ENCODE data around the gene HAVCR1. TPM values are rescaled to one million over a fixed set of nuclear protein-coding genes. Genes with fewer than 3 reads are reported as not detected.
"Not testable (repeated sequence)": the region's sequence is repeated elsewhere in the genome, so short reads cannot be mapped to it uniquely, and the experiment has no call there.

The HAVCR1 gene
- polyA plus RNA-seq, 4 donors, result 2.1 to 2.7 (median 2.2) TPM

DNA sequence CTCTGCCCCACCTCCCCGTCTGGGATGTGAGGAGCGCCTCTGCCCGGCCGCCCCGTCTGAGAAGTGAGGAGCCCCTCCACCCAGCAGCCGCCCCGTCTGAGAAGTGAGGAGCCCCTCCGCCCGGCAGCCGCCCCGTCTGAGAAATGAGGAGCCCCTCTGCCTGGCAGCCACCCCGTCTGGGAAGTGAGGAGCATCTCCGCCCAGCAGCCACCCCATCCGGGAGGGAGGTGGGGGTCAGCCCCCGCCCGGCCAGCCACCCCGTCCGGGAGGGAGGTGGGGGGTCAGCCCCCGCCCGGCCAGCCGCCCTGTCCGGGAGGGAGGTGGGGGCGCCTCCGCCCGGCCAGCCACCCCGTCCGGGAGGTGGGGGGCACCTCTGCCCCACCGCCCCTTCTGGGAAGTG lies 44.8 kb downstream of the HAVCR1 start:
- not testable (repeated sequence) for DNase-seq (ENCODE audit: low read depth in 4 of 4, low spot score in 3 of 4)

- DNase-seq (ENCODE audit: low read depth in 4 of 4, low spot score in 3 of 4), result no peak
These were observed 52.7 kb downstream of the HAVCR1 start for GRCh38 chr5:157006262-157006661.

- no peak for DNase-seq (ENCODE audit: low read depth in 4 of 4, low spot score in 3 of 4)
These were observed 53.9 kb downstream of the HAVCR1 start for GRCh38 chr5:157004893-157005551.

GRCh38 chr5:156991714-156992113 lies 67.2 kb downstream of the HAVCR1 start:
- no peak for DNase-seq (ENCODE audit: low read depth in 4 of 4, low spot score in 3 of 4)

DNA sequence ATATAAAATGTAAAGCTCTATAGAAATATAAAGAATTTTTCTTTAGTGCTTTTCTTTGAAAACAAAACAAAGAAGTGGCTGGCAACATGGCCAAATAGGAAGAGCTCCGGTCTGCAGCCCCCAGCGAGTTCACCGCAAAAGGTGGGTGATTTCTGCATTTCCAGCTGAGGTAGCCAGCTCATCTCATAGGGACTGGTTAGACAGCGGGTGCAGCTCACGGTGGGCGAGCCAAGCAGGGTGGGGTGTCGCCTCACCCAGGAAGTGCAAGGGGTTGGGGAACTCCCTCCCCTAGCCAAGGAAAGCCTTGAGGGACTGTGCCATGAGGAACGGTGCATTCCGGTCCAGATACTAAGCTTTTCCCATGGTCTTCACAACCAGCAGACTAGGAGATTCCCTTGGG lies 74.9 kb downstream of the HAVCR1 start:
- no peak for DNase-seq (ENCODE audit: low read depth in 4 of 4, low spot score in 3 of 4)

DNA sequence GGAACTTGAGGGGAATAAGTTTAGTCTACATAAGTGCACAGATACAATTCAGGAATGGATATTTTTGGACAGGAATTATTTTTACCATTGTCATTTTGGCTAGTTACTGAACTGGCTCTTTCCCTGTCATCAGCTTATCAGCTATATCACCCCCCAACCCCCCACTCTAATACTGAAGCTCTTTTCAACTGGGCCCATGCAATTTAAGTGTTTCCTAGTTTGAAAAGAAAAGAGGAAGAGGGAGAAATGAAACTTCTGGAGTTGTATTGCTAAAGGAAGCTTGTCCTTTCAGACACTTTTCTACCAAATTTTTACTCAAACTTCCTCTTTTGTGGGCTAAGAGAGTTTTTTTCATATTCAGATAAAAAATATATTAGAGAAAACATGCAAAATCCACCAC lies 77.4 kb downstream of the HAVCR1 start:
- no peak for DNase-seq (ENCODE audit: low read depth in 4 of 4, low spot score in 3 of 4)

Other genes with a start within 250 kb of the HAVCR1 start
- gene PPP1R2B, start 208.8 kb downstream of the HAVCR1 start, polyA plus RNA-seq (ENCODE audit: insufficient read length in 4 of 4), result under 1 TPM in 2 of 4 donors, not detected in 2; 0.16 to 0.21 TPM
- under 1 TPM; 0.37 to 0.77 (median 0.54) TPM for gene TIMD4, start 95.9 kb downstream of the HAVCR1 start, polyA plus RNA-seq (ENCODE audit: insufficient read length in 4 of 4)
- 10 to 100 TPM in 3 of 4 donors, 1 to 10 TPM in 1; 6.6 to 11.6 (median 10.5) TPM for gene HAVCR2, start 49.9 kb upstream of the HAVCR1 start, polyA plus RNA-seq (ENCODE audit: insufficient read length in 4 of 4)
- gene MED7, start 83.7 kb upstream of the HAVCR1 start, polyA plus RNA-seq (ENCODE audit: insufficient read length in 4 of 4), result 10 to 100 TPM; 20.7 to 26.4 (median 22.8) TPM
- gene GARIN3, start 107.1 kb upstream of the HAVCR1 start, polyA plus RNA-seq (ENCODE audit: insufficient read length in 4 of 4), result not detected
- gene ITK, start 121.7 kb upstream of the HAVCR1 start, polyA plus RNA-seq (ENCODE audit: insufficient read length in 4 of 4), result under 1 TPM; 0.20 to 0.47 (median 0.44) TPM
- 100 to 1,000 TPM; 106 to 149 (median 120) TPM for gene CYFIP2, start 207.0 kb upstream of the HAVCR1 start, polyA plus RNA-seq (ENCODE audit: insufficient read length in 4 of 4)

Measured in right renal pelvis (tissue), 4 donors.